Small intestine (tissue), 7 donors: ENCODE data around the gene CCSER1. TPM values are rescaled to one million over a fixed set of nuclear protein-coding genes. Genes with fewer than 3 reads are reported as not detected.
"Not testable (repeated sequence)": the region's sequence is repeated elsewhere in the genome, so short reads cannot be mapped to it uniquely, and the experiment has no call there.

Experiments used
- DNase-seq, 2 donors: peaks; one replicate each; pipeline versions ENCODE4 v3.0.0 to v3.0.0-alpha.2; 2013
- FAIRE-seq: peaks from 2 replicates; lab custom pipeline; 2012; peaks lifted over from hg19 to GRCh38; lab: Jason Lieb, UNC
- H3K27ac ChIP-seq, 3 donors: one replicate each; pipeline ENCODE4 v1.5.1; 2013; ENCODE audit warnings: low read length in 2 of 3, mild to moderate bottlenecking in 2 of 3, control low read depth in 1 of 3, inconsistent platforms in 1 of 3, low read depth in 1 of 3, moderate library complexity in 1 of 3
- H3K27me3 ChIP-seq, 3 donors: one replicate each; pipeline ENCODE4 v1.6.1; 2013; ENCODE audit warnings: low read length in 3 of 3, inconsistent platforms in 1 of 3; ENCODE audit not compliant: control insufficient read depth in 3 of 3, insufficient read depth in 3 of 3
- H3K36me3 ChIP-seq, 3 donors: one replicate each; pipeline ENCODE4 v1.6.1; 2013; ENCODE audit warnings: low read length in 3 of 3, inconsistent platforms in 1 of 3, low read depth in 1 of 3, mild to moderate bottlenecking in 1 of 3, moderate library complexity in 1 of 3; ENCODE audit not compliant: control insufficient read depth in 3 of 3, insufficient read depth in 2 of 3
- H3K4me1 ChIP-seq, 3 donors: one replicate each; pipeline ENCODE4 v1.6.1; 2013; ENCODE audit warnings: low read length in 2 of 3, inconsistent platforms in 1 of 3, low read depth in 1 of 3, mild to moderate bottlenecking in 1 of 3, moderate library complexity in 1 of 3; ENCODE audit not compliant: control insufficient read depth in 3 of 3, insufficient read depth in 2 of 3
- H3K4me3 ChIP-seq, 3 donors: one replicate each; pipeline ENCODE4 v1.5.1; 2013; ENCODE audit warnings: low read length in 3 of 3, control low read depth in 1 of 3, inconsistent platforms in 1 of 3, low read depth in 1 of 3, mild to moderate bottlenecking in 1 of 3, moderate library complexity in 1 of 3
- H3K9me3 ChIP-seq, 2 donors: one replicate each; pipeline ENCODE4 v1.6.1; 2013; ENCODE audit warnings: low read depth in 1 of 2, low read length in 1 of 2; ENCODE audit not compliant: control insufficient read depth in 2 of 2, insufficient read depth in 1 of 2
- WGBS, 3 donors: extraction: QIAGEN DNeasy Blood & Tissue Kit; methylation state at CpG; one replicate each; pipeline ENCODE4 v1.1.7; 2013; 5-methylcytosine and 5-hydroxymethylcytosine counted together
- polyA plus RNA-seq, 4 donors: library from polyadenylated mRNA; stranded (reverse) in 3 of 4; unstranded in 1 of 4; fragments of 200-250 nt in 3 of 4; fragments of 120-200 nt in 1 of 4; gene quantifications; one replicate each; pipeline versions ENCODE4 v1.2.1 to v1.2.3, GENCODE V29; 2013
- donor health status: healthy with polysubstance abuse.
- donor health status: control.
- donor health status: control.
- donor health status: Bipolar disorder and iron deficiency.
- donor health status: healthy.

CCSER1 gene
- polyA plus RNA-seq, 4 donors = 3.5 to 8.7 (median 5.7) TPM

GRCh38 chr4:91076147-91076546 is 949.0 kb downstream of the CCSER1 start:
- FAIRE-seq = no peak

GRCh38 chr4:91085961-91086360 is 958.8 kb downstream of the CCSER1 start:
- Histone ChIP-seq H3K27me3 (no peaks in the 10 kb centered on the region), H3K4me3 (no peak overlapping the region), H3K4me1 (no peaks in the 10 kb centered on the region), H3K36me3 (no peaks in the 10 kb centered on the region), H3K9me3 (no peaks in the 10 kb centered on the region), H3K27ac (no peak overlapping the region)
- DNase-seq (no peak), FAIRE-seq (no peak)
- WGBS, 3 donors = 76 to 97% (median 92%) methylated on average over 2 of the region's 2 CpGs

More at GRCh38 chr4:91076147-91076546, 949.0 kb downstream of the CCSER1 start:
- Histone ChIP-seq H3K9me3 (peaks cover 0 to 11% of the 10 kb centered on the region in 2 donors), H3K4me1 (no peaks in the 10 kb centered on the region), H3K27me3 (no peaks in the 10 kb centered on the region), H3K36me3 (no peaks in the 10 kb centered on the region), H3K27ac (no peak overlapping the region), H3K4me3 (no peak overlapping the region)
- DNase-seq = no peak

- Histone ChIP-seq H3K27ac (no peak overlapping the region), H3K27me3 (no peaks in the 10 kb centered on the region), H3K36me3 (no peaks in the 10 kb centered on the region), H3K9me3 (no peaks in the 10 kb centered on the region), H3K4me1 (no peaks in the 10 kb centered on the region), H3K4me3 (no peak overlapping the region)
- FAIRE-seq (no peak), DNase-seq (peak in 1 of 2 donors; percentile 2)
- 71 to 77% (median 76%) methylated on average over 1 of the region's 1 CpG for WGBS, 3 donors
These were observed 960.5 kb downstream of the CCSER1 start for GRCh38 chr4:91087743-91088142.

- no peaks in the 10 kb centered on the region for H3K36me3 ChIP-seq
- H3K4me1 ChIP-seq = no peaks in the 10 kb centered on the region
- DNase-seq (peak in 1 of 2 donors; percentile 7), FAIRE-seq (no peak)
- WGBS, 3 donors = 59 to 74% (median 68%) methylated on average over 3 of the region's 3 CpGs
- no peaks in the 10 kb centered on the region for H3K27me3 ChIP-seq
- no peak overlapping the region for H3K4me3 ChIP-seq
- no peaks in the 10 kb centered on the region for H3K9me3 ChIP-seq
- no peak overlapping the region for H3K27ac ChIP-seq
These were observed 962.0 kb downstream of the CCSER1 start for GRCh38 chr4:91089178-91089577.

GRCh38 chr4:91092398-91092980 is 965.3 kb downstream of the CCSER1 start:
- Histone ChIP-seq H3K9me3 (peaks cover 0 to 5% of the 10 kb centered on the region in 2 donors), H3K36me3 (no peaks in the 10 kb centered on the region), H3K4me3 (no peak overlapping the region), H3K27ac (no peak overlapping the region), H3K4me1 (no peaks in the 10 kb centered on the region), H3K27me3 (no peaks in the 10 kb centered on the region)
- no peak for DNase-seq
- no peak for FAIRE-seq
- 78 to 89% (median 80%) methylated on average over 2 of the region's 2 CpGs for WGBS, 3 donors

GRCh38 chr4:91094220-91094619 is 967.0 kb downstream of the CCSER1 start:
- H3K9me3 ChIP-seq, H3K4me1 ChIP-seq, DNase-seq, H3K4me3 ChIP-seq, H3K36me3 ChIP-seq, H3K27ac ChIP-seq, FAIRE-seq, H3K27me3 ChIP-seq: not testable (repeated sequence)
- 86 to 90% (median 89%) methylated on average over 5 of the region's 5 CpGs for WGBS, 3 donors

- Histone ChIP-seq H3K4me1 (no peaks in the 10 kb centered on the region), H3K27me3 (no peaks in the 10 kb centered on the region), H3K36me3 (no peaks in the 10 kb centered on the region), H3K27ac (no peak overlapping the region), H3K4me3 (no peak overlapping the region), H3K9me3 (peaks cover 0 to 18% of the 10 kb centered on the region in 2 donors)
- no peak for DNase-seq
- FAIRE-seq = no peak
These were observed 972.5 kb downstream of the CCSER1 start for GRCh38 chr4:91099666-91100065.

GRCh38 chr4:91108751-91109150 is 981.6 kb downstream of the CCSER1 start:
- FAIRE-seq (no peak), DNase-seq (no peak)
- H3K4me1 ChIP-seq = no peaks in the 10 kb centered on the region
- no peak overlapping the region for H3K27ac ChIP-seq
- WGBS, 3 donors = 84 to 93% (median 92%) methylated on average over 3 of the region's 3 CpGs
- H3K9me3 ChIP-seq = peaks cover 0 to 6% of the 10 kb centered on the region in 2 donors
- no peaks in the 10 kb centered on the region for H3K36me3 ChIP-seq
- H3K27me3 ChIP-seq = no peaks in the 10 kb centered on the region
- H3K4me3 ChIP-seq = no peak overlapping the region

- no peaks in the 10 kb centered on the region for H3K9me3 ChIP-seq
- H3K4me3 ChIP-seq = no peak overlapping the region
- no peaks in the 10 kb centered on the region for H3K27me3 ChIP-seq
- no peak overlapping the region for H3K27ac ChIP-seq
- no peaks in the 10 kb centered on the region for H3K4me1 ChIP-seq
- 65 to 89% (median 66%) methylated on average over 1 of the region's 1 CpG for WGBS, 3 donors
- FAIRE-seq (no peak), DNase-seq (no peak)
- H3K36me3 ChIP-seq = no peaks in the 10 kb centered on the region
These were observed 984.4 kb downstream of the CCSER1 start for GRCh38 chr4:91111556-91111955.
